WTC11 (cell line): ENCODE data around the gene ITGA11. TPM values are rescaled to one million over a fixed set of nuclear protein-coding genes. Genes with fewer than 3 reads are reported as not detected.

Experiments
- ATAC-seq: fragments of 200-7000 bp; cut with Tn5 transposase; 2 replicates; pipeline ENCODE4 v1.10.0; 2021; ENCODE audit warnings: mild to moderate bottlenecking, moderate library complexity
- CTCF ChIA-PET: fragments of 300-600 bp; sonication (Branson Sonifier 250); formaldehyde crosslinking; loops from one replicate; lab custom pipeline; 2021; ENCODE audit warnings: antibody characterized with exemption; lab: Charles Lee
- POLR2A ChIA-PET: fragments of 350-600 bp; sonication (Branson Sonifier 250); formaldehyde crosslinking; loops from one replicate; lab custom pipeline; 2021; ENCODE audit warnings: antibody characterized with exemption; lab: Charles Lee
- DNase-seq: peaks from one replicate; pipeline ENCODE4 v3.0.0; 2021; ENCODE audit warnings: low spot score
- H3K27ac Mint-ChIP-seq: 2 replicates; pipeline ENCODE4 v1.8.0; 2021; ENCODE audit warnings: mixed read lengths
- H3K27me3 Mint-ChIP-seq: 2 replicates; pipeline ENCODE4 v1.8.0; 2021; ENCODE audit warnings: low read depth, mild to moderate bottlenecking, moderate library complexity, mixed read lengths
- H3K36me3 Mint-ChIP-seq: 2 replicates; pipeline ENCODE4 v1.8.0; 2021; ENCODE audit warnings: mixed read lengths
- H3K4me1 Mint-ChIP-seq: 2 replicates; pipeline ENCODE4 v1.8.0; 2022; ENCODE audit warnings: mixed read lengths
- H3K4me3 Mint-ChIP-seq: 2 replicates; pipeline ENCODE4 v1.8.0; 2021; ENCODE audit warnings: mild to moderate bottlenecking, moderate library complexity, mixed read lengths
- H3K9me3 Mint-ChIP-seq: 2 replicates; pipeline ENCODE4 v1.8.0; 2021; ENCODE audit warnings: mixed read lengths
- AFF4 ChIP-seq: sonication (generic); formaldehyde crosslinking; IDR thresholded peaks from 2 replicates; pipeline ENCODE4 v1.8.1; 2023; ENCODE audit warnings: mild to moderate bottlenecking, missing genetic modification reagents, borderline replicate concordance
- ATF1 ChIP-seq: sonication (generic); formaldehyde crosslinking; IDR thresholded peaks from 2 replicates; pipeline ENCODE4 v1.8.1; 2023; ENCODE audit warnings: mild to moderate bottlenecking, moderate library complexity, missing genetic modification reagents
- ATF3 ChIP-seq: sonication (generic); formaldehyde crosslinking; conservative IDR thresholded peaks from 2 replicates; pipeline ENCODE4 v1.8.1; 2022; ENCODE audit warnings: mild to moderate bottlenecking, missing genetic modification reagents
- CREB1 ChIP-seq: sonication (generic); formaldehyde crosslinking; IDR thresholded peaks from 2 replicates; pipeline ENCODE4 v1.8.0; 2023; ENCODE audit warnings: mild to moderate bottlenecking, missing genetic modification reagents
- CREM ChIP-seq: sonication (generic); formaldehyde crosslinking; IDR thresholded peaks from 2 replicates; pipeline ENCODE4 v1.8.1; 2022; ENCODE audit warnings: mild to moderate bottlenecking, missing genetic modification reagents, moderate library complexity
- E2F1 ChIP-seq: sonication (generic); formaldehyde crosslinking; IDR thresholded peaks from 2 replicates; pipeline ENCODE4 v1.8.0; 2022; ENCODE audit warnings: mild to moderate bottlenecking, missing genetic modification reagents
- E2F5 ChIP-seq: sonication (generic); formaldehyde crosslinking; IDR thresholded peaks from 2 replicates; pipeline ENCODE4 v1.8.1; 2022; ENCODE audit warnings: mild to moderate bottlenecking, moderate library complexity, missing genetic modification reagents
- ERG ChIP-seq: fragments of 250-450 bp; sonication (Bioruptor Pico); IDR thresholded peaks from 2 replicates; pipeline ENCODE4 v1.8.0; 2021; ENCODE audit warnings: mild to moderate bottlenecking
- ETV6 ChIP-seq: sonication (generic); formaldehyde crosslinking; IDR thresholded peaks from 2 replicates; pipeline ENCODE4 v1.8.1; 2022; ENCODE audit warnings: mild to moderate bottlenecking, missing genetic modification reagents
- FOXP4 ChIP-seq: sonication (generic); formaldehyde crosslinking; IDR thresholded peaks from 2 replicates; pipeline ENCODE4 v1.8.0; 2022; ENCODE audit warnings: mild to moderate bottlenecking, missing genetic modification reagents
- HMGXB4 ChIP-seq: sonication (generic); formaldehyde crosslinking; IDR thresholded peaks from 2 replicates; pipeline ENCODE4 v1.8.1; 2023; ENCODE audit warnings: mild to moderate bottlenecking, moderate library complexity, missing genetic modification reagents
- IRF1 ChIP-seq: sonication (generic); formaldehyde crosslinking; IDR thresholded peaks from 2 replicates; pipeline ENCODE4 v1.8.0; 2023; ENCODE audit warnings: missing genetic modification reagents
- MXD4 ChIP-seq: fragments of 250-450 bp; sonication (Bioruptor Pico); IDR thresholded peaks from 2 replicates; pipeline ENCODE4 v1.8.0; 2021; ENCODE audit warnings: mild to moderate bottlenecking, moderate library complexity, borderline replicate concordance
- NR2C2 ChIP-seq: sonication (generic); formaldehyde crosslinking; IDR thresholded peaks from 2 replicates; pipeline ENCODE4 v1.8.0; 2022; ENCODE audit warnings: mild to moderate bottlenecking, missing genetic modification reagents
- OVOL2 ChIP-seq: fragments of 250-450 bp; sonication (Bioruptor Pico); IDR thresholded peaks from 2 replicates; pipeline ENCODE4 v1.9.0; 2021; ENCODE audit warnings: mild to moderate bottlenecking, borderline replicate concordance
- RORB ChIP-seq: fragments of 250-450 bp; sonication (Bioruptor Pico); IDR thresholded peaks from 2 replicates; pipeline ENCODE4 v1.9.0; 2021; ENCODE audit warnings: mild to moderate bottlenecking
- SMAD4 ChIP-seq: sonication (generic); formaldehyde crosslinking; IDR thresholded peaks from 2 replicates; pipeline ENCODE4 v1.8.0; 2022; ENCODE audit warnings: mild to moderate bottlenecking, missing genetic modification reagents
- SOX15 ChIP-seq: fragments of 250-450 bp; sonication (Bioruptor Pico); IDR thresholded peaks from 2 replicates; pipeline ENCODE4 v1.9.0; 2021; ENCODE audit warnings: mild to moderate bottlenecking
- SP1 ChIP-seq: sonication (generic); formaldehyde crosslinking; conservative IDR thresholded peaks from 2 replicates; pipeline ENCODE4 v1.8.1; 2022; ENCODE audit warnings: missing genetic modification reagents
- ZNF232 ChIP-seq: sonication (generic); formaldehyde crosslinking; IDR thresholded peaks from 2 replicates; pipeline ENCODE4 v1.8.0; 2022; ENCODE audit warnings: mild to moderate bottlenecking, missing genetic modification reagents
- ZNF423 ChIP-seq: fragments of 250-450 bp; sonication (Bioruptor Pico); IDR thresholded peaks from 2 replicates; pipeline ENCODE4 v2.1.2; 2022; ENCODE audit warnings: mild to moderate bottlenecking, moderate library complexity
- ZNF512 ChIP-seq: sonication (generic); formaldehyde crosslinking; IDR thresholded peaks from 2 replicates; pipeline ENCODE4 v1.8.1; 2022; ENCODE audit warnings: missing genetic modification reagents, borderline replicate concordance
- total RNA-seq: library from RNA; stranded (reverse); gene quantifications from 3 replicates; pipeline ENCODE4 v1.2.3, GENCODE V29; 2021

The ITGA11 gene
- total RNA-seq, 1 experiment from 2014 or later: 0.15 TPM

GRCh38 chr15:68364660-68365035 lies 67.3 kb downstream of the ITGA11 start:
- ChIA-PET CTCF (interaction anchor here (0.6 to 5.5 kb wide), 9 partner anchors 14 to 1414 kb away, joined by 3 to 37 read pairs (median 4); no protein-coding TSS in a partner anchor), POLR2A (no interaction called here)
- Mint-ChIP-seq H3K36me3 (no peaks in the 10 kb centered on the region), H3K4me3 (no peak overlapping the region), H3K27ac (no peak overlapping the region), H3K9me3 (no peaks in the 10 kb centered on the region), H3K4me1 (peaks cover 6% of the 10 kb centered on the region), H3K27me3 (no peaks in the 10 kb centered on the region)
- ATAC-seq (no peak), DNase-seq (no peak)
- no peak for TF ChIP-seq E2F5 (CRISPR knock-in tag)
- TF ChIP-seq ZNF423 (CRISPR knock-in tag): no peak
- no peak for TF ChIP-seq E2F1
- TF ChIP-seq CREB1 (CRISPR knock-in tag): no peak
- TF ChIP-seq RORB (CRISPR knock-in tag): no peak
- TF ChIP-seq SMAD4 (CRISPR knock-in tag): no peak
- TF ChIP-seq SOX15 (CRISPR knock-in tag): no peak
- TF ChIP-seq NR2C2: no peak

- Mint-ChIP-seq H3K4me1 (peaks cover 6% of the 10 kb centered on the region), H3K9me3 (no peaks in the 10 kb centered on the region), H3K27me3 (no peaks in the 10 kb centered on the region), H3K27ac (no peak overlapping the region), H3K36me3 (no peaks in the 10 kb centered on the region), H3K4me3 (no peak overlapping the region)
- CTCF ChIA-PET: interaction anchor here (0.6 to 5.5 kb wide), 8 partner anchors 15 to 1413 kb away, joined by 3 to 37 read pairs (median 4); no protein-coding TSS in a partner anchor
- ATAC-seq: no peak
- POLR2A ChIA-PET: no interaction called here
- DNase-seq: no peak
- TF ChIP-seq OVOL2 (CRISPR knock-in tag) (no peak), HMGXB4 (CRISPR knock-in tag) (no peak), ATF1 (CRISPR knock-in tag) (no peak), MXD4 (CRISPR knock-in tag) (no peak), ERG (CRISPR knock-in tag) (no peak), ZNF232 (no peak), ETV6 (no peak), ATF3 (CRISPR knock-in tag) (no peak), CREM (no peak), SP1 (CRISPR knock-in tag) (no peak), AFF4 (CRISPR knock-in tag) (no peak), FOXP4 (no peak), ZNF512 (CRISPR knock-in tag) (no peak), IRF1 (CRISPR knock-in tag) (no peak)
Observed at GRCh38 chr15:68364028-68364659, 67.8 kb downstream of the ITGA11 start.
